Suprapubic skin (tissue), 4 donors: ENCODE measurements around the gene CEPT1.

Experiments used
- POLR2A ChIP-seq, 2 donors: fragments of 450-650 bp; IDR thresholded peaks; one replicate each; pipeline ENCODE4 v1.6.1; 2017; ENCODE audit warnings: antibody characterized with exemption in 2 of 2, mild to moderate bottlenecking in 2 of 2, moderate library complexity in 2 of 2
- POLR2AphosphoS5 ChIP-seq, 3 donors: sonication (generic); formaldehyde crosslinking; IDR thresholded peaks; one replicate each; pipeline ENCODE4 v1.6.1; 2017; ENCODE audit warnings: antibody characterized with exemption in 3 of 3
- TF ChIP-seq, protein P1 (sequence below), 2 donors: fragments of 200-600 bp in 1 of 2; fragments of 450-650 bp in 1 of 2; sonication (generic) in 1 of 2; IDR thresholded peaks; one replicate each; pipeline ENCODE4 v1.5.1; 2016 to 2019; ENCODE audit warnings: antibody characterized with exemption in 2 of 2, mild to moderate bottlenecking in 1 of 2, moderate library complexity in 1 of 2

DNA sequence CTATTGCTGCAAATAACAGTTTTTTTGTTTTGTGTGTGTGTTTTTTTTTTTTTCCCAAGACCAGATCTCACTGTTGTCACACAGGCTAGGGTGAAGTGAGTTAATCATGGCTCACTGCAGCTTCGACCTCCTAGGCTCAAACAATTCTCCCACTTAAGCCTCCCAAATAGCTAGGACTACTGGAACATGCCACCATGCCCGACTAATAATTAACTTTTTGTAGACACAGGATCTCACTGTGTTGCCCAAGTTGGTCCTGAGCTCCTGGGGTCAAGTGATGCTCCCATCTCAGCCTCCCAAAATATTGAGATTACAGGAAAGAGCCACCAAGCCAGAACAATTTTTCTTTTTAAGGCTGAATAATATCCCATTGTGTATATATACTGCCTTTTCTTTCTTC lies 35.0 kb upstream of the CEPT1 start:
- TF ChIP-seq, protein P1, sequence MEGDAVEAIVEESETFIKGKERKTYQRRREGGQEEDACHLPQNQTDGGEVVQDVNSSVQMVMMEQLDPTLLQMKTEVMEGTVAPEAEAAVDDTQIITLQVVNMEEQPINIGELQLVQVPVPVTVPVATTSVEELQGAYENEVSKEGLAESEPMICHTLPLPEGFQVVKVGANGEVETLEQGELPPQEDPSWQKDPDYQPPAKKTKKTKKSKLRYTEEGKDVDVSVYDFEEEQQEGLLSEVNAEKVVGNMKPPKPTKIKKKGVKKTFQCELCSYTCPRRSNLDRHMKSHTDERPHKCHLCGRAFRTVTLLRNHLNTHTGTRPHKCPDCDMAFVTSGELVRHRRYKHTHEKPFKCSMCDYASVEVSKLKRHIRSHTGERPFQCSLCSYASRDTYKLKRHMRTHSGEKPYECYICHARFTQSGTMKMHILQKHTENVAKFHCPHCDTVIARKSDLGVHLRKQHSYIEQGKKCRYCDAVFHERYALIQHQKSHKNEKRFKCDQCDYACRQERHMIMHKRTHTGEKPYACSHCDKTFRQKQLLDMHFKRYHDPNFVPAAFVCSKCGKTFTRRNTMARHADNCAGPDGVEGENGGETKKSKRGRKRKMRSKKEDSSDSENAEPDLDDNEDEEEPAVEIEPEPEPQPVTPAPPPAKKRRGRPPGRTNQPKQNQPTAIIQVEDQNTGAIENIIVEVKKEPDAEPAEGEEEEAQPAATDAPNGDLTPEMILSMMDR (IDR thresholded peaks at IDR 0.05) = no peak
- no peak for TF ChIP-seq POLR2A (IDR thresholded peaks at IDR 0.05)
- no peak for TF ChIP-seq POLR2AphosphoS5 (IDR thresholded peaks at IDR 0.05)
